Right renal cortex interstitium (tissue), 3 donors: Measurements from ENCODE around the gene RASD1. TPM values are rescaled to one million over a fixed set of nuclear protein-coding genes. Genes with fewer than 3 reads are reported as not detected.

Experiments used
- DNase-seq, 3 donors: peaks; one replicate each; pipeline ENCODE4 v3.0.0-alpha.2; 2013; ENCODE audit warnings: low read depth in 3 of 3, low spot score in 2 of 3
- polyA plus RNA-seq, 3 donors: library from polyadenylated mRNA; unstranded; fragments of 120-200 nt; gene quantifications; one replicate each; pipeline ENCODE4 v1.2.1, GENCODE V29; 2013; ENCODE audit not compliant: insufficient read length in 3 of 3

Gene RASD1
- polyA plus RNA-seq, 3 donors = 0.71 to 0.99 (median 0.80) TPM

DNA sequence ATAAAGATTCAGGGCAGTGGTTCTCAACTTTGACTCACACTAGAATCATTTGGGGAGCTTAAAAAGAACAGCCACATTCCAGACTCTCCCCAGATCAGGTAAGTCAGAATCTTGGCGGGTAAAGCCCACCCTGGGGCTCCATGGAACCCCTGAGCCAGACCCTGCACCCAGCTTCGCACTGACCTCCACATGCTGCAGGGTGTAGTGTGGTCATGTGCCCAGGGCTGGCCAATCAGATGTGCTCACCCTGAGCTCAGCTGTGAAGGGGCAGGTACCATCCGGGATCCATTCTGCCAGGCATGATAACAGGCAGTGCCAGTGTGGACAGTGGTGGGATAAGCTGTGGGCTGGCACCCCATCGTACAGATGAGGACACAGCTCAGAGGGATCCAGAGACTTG lies 47.5 kb downstream of the RASD1 start:
- DNase-seq = no peak

DNA sequence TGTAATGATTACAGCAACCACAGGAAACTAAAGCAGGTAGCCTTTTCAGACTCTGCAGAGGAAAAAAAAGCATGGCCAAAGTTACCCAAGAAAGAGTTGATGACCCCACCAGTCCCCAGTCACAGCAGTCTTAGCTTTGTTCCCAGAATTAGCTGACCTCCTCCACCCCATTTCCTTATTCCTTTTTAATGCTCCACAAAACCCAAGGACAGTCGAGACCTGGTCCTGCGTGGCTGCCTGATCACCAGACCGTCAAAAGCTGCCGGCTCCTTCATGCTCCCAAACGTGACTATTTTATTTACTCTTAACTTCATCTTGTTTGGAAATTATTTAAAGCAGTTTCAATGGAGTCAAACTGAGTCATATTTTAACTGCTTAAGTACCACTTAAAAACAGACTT lies 48.1 kb downstream of the RASD1 start:
- DNase-seq = no peak

- no peak for DNase-seq
Observed at GRCh38 chr17:17447264-17447663, 48.9 kb downstream of the RASD1 start.

- DNase-seq = no peak
Observed at GRCh38 chr17:17446666-17447155, 49.5 kb downstream of the RASD1 start.

DNA sequence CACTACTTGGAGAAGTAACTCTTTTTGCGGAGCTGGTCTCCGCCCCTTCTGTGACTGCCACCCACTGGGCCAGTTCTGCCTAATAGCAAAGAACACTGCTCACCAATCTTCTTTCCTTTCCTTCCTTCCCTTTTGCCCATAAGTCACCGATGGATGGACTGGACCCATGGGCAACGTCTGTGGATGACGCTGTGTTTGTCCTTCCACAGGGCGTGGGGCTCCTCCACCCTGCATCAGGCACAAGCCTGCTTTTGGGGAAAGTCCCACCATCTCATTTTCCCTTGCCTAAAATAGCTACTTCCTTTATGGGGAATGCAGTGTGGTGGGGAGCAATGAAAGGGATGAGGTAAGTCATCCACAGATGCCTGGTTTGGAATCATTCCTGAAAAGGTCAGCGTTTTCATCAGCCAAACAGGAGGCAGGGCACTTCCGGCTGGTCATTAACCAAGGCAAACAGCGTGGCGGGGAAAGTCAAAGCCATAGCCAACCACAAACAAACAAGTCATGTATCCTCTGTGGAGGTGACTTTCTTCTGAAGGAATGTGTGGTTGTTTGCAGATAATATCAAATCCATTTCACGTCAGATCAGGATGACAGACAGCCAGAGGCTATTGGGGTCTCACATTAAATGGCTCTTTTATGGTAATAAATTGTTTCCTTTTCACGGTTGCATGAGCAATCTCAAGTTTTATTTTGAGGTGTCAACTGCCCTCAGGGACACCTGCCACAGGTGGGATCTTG lies 50.1 kb downstream of the RASD1 start:
- peak in 2 of 3 donors; percentile 16 to 53 for DNase-seq

- DNase-seq = no peak
Observed at GRCh38 chr17:17445296-17445924, 50.8 kb downstream of the RASD1 start.

Other genes with a start within 250 kb of the RASD1 start
- gene COPS3, start 215.1 kb downstream of the RASD1 start, polyA plus RNA-seq = 10 to 100 TPM; 83.6 to 87.3 (median 86.8) TPM
- gene NT5M, start 193.0 kb downstream of the RASD1 start, polyA plus RNA-seq = 1 to 10 TPM; 4.1 to 5.1 (median 4.3) TPM
- gene MED9, start 19.4 kb downstream of the RASD1 start, polyA plus RNA-seq = 10 to 100 TPM; 20.3 to 21.5 (median 21.2) TPM
- 10 to 100 TPM; 25.2 to 33.8 (median 28.0) TPM for gene PEMT, start 95.3 kb upstream of the RASD1 start, polyA plus RNA-seq
- gene RAI1, start 185.1 kb upstream of the RASD1 start, polyA plus RNA-seq = 10 to 100 TPM; 17.2 to 18.8 (median 18.7) TPM